Heart left ventricle (tissue), 16 donors: Measurements from ENCODE around the gene GTSE1. TPM values are rescaled to one million over a fixed set of nuclear protein-coding genes. Genes with fewer than 3 reads are reported as not detected.

ENCODE experiments used
- ATAC-seq, 4 donors: fragments of 200-7000 bp; cut with Tn5 transposase; one replicate each; pipeline ENCODE4 v1.9.1; 2020 to 2022; ENCODE audit warnings: moderate library complexity in 4 of 4, mild to moderate bottlenecking in 3 of 4, moderate number of reproducible peaks in 1 of 4
- DNase-seq, 5 donors: peaks; one replicate each; pipeline ENCODE4 v3.0.0-alpha.2; 2020
- H3K27ac ChIP-seq, 12 donors: fragments of 200-600 bp; sonication (generic) in 4 of 12; one replicate each; pipeline versions ENCODE4 v1.5.0 to v1.8.0; 2016 to 2022; ENCODE audit warnings: mild to moderate bottlenecking in 2 of 12
- H3K27me3 ChIP-seq, 9 donors: fragments of 200-600 bp; sonication (generic) in 2 of 9; one replicate each; pipeline versions ENCODE4 v1.5.1 to v1.8.0; 2016 to 2022; ENCODE audit warnings: mild to moderate bottlenecking in 3 of 9
- H3K36me3 ChIP-seq, 9 donors: fragments of 200-600 bp; sonication (generic) in 2 of 9; one replicate each; pipeline versions ENCODE4 v1.5.0 to v1.8.0; 2018 to 2022; ENCODE audit warnings: mild to moderate bottlenecking in 2 of 9
- H3K4me1 ChIP-seq, 12 donors: fragments of 200-600 bp; sonication (generic) in 4 of 12; one replicate each; pipeline versions ENCODE4 v1.5.0 to v1.8.0; 2016 to 2022; ENCODE audit warnings: mild to moderate bottlenecking in 3 of 12
- H3K4me3 ChIP-seq, 12 donors: fragments of 200-600 bp; sonication (generic) in 4 of 12; one replicate each; pipeline versions ENCODE4 v1.5.0 to v1.8.0; 2017 to 2022; ENCODE audit warnings: mild to moderate bottlenecking in 9 of 12, moderate library complexity in 4 of 12
- H3K9me3 ChIP-seq, 12 donors: fragments of 200-600 bp; sonication (generic) in 4 of 12; one replicate each; pipeline versions ENCODE4 v1.5.0 to v1.8.0; 2016 to 2022; ENCODE audit warnings: mild to moderate bottlenecking in 1 of 12
- POLR2A ChIP-seq, 2 donors: fragments of 450-650 bp; IDR thresholded peaks; one replicate each; pipeline ENCODE4 v1.6.1; 2017; ENCODE audit warnings: antibody characterized with exemption in 2 of 2, mild to moderate bottlenecking in 2 of 2, moderate library complexity in 2 of 2
- WGBS, 4 donors: extraction: QIAGEN DNeasy Blood & Tissue Kit in 2 of 4; methylation state at CpG; one replicate each; pipeline versions ENCODE4 v1.1.5 to v1.1.7; 2013 to 2018; 5-methylcytosine and 5-hydroxymethylcytosine counted together
- intact Hi-C, 10 donors: fragments of 100-400 bp; cut with DNase I; formaldehyde crosslinking; loops; one replicate each; pipeline versions ENCODE4 v1.11.1 to v1.14.2; 2022
- polyA plus RNA-seq, 2 donors: library from polyadenylated mRNA; stranded (reverse); fragments of 200-250 nt; gene quantifications; one replicate each; pipeline ENCODE4 v1.2.3, GENCODE V29; 2013
- total RNA-seq, 9 donors: library from RNA; depleted of rRNA in 2 of 9; stranded (reverse); fragments of >200 nt in 2 of 9; fragmentation: NEBNext Ultra II Directional in 3 of 9; extraction: Animal tissue kit (Norgen Biotek cat#: 25700) in 3 of 9; gene quantifications; one replicate each; pipeline versions ENCODE4 v1.1.0 to v1.2.4, GENCODE V29; 2016 to 2023
- TF ChIP-seq, protein P1 (sequence below), 12 donors: fragments of 200-600 bp; sonication (generic) in 4 of 12; IDR thresholded peaks; one replicate each; pipeline versions ENCODE4 v1.5.0 to v1.8.0; 2018 to 2022; ENCODE audit warnings: antibody characterized with exemption in 12 of 12, mild to moderate bottlenecking in 5 of 12
- donor health status: ischemic (EF 13 %, LVEDD 7.1; RV severe dilation, severe dysfunction).
- donor health status: healthy with polysubstance abuse.
- donor health status: DM: no; HTN: yes; CAD: no.
- donor health status: DM: no; HTN: no; CAD: no.
- donor health status: ischemic (EF 25% LVEDD 6.9; RV normal size, moderate dysfunction).
- donor health status: ischemic (EF 25% LVEDD 5.7; RV mildly dilated, moderate dysfunction).
- donor health status: healthy.
- donor health status: DM: yes; HTN: yes; CAD: no.
- donor health status: ischemic (EF 35%, LVEDD 5.7; RV mildly dilated, moderate dysfunction).
- donor health status: nonischemic (EF 11% LVEDD 7.7; RV severe dilation, severe dysfunction).
- donor health status: DM: yes; HTN: yes; CAD: no.
- donor health status: PGD.
- donor health status: ischemic (EF 29% LVEDD 5.4; RV normal size, mild dysfunction).
- donor health status: nonischemic (EF 23%, LVEDD 6.1; RV moderate dilation, normal function).

Gene GTSE1
- total and polyA plus RNA-seq, 11 donors, result 0.19 to 6.9 (median 0.59) TPM; not detected in 1

DNA sequence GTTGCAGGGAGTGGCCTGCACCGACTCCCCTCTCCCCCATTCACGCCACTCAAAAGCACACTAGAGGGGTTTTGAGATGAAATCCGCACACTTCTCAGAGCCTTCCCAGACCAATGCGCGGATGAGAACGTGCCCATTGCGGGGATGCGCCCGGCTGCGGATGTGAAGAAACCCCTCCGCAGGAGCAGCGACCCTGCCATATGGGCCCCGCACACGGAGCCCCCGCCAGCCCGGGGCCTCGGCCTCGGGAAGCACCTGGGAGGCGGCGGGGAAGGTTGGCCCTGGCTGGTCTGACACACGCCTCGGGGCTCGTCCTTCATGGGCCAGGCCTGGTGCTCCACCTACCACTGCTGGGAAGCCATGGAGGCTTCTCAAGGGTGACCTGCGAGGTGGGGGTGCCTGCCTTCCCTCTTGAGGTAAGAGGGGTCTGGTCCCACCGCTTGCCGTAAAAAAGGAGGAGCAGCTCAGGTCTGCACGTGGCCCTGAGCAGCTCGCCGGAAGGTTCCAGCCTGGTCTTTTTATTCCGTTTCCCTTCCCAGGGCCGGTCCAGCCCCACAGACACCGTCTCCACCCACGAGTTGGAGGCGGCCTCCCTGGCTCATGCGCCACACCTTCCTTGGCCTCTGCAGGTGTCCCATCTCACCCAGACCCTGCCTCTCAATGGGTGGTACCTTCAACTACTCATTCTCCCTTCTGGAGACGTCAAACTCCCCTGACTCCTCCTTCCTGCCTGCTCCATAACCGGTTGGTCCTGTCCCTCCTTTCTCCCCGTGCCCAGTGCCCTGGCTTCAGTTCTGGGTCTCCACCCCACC lies 78.2 kb downstream of the GTSE1 start:
- no peak for ATAC-seq
- WGBS, 4 donors, result 91 to 92% (median 91%) methylated on average over 30 to 38 of the region's 38 CpGs
- no peaks in the 10 kb centered on the region for H3K27me3 ChIP-seq
- intact Hi-C loops, result no loop called here
- no peak for TF ChIP-seq POLR2A (IDR thresholded peaks at IDR 0.05)
- TF ChIP-seq, protein P1, sequence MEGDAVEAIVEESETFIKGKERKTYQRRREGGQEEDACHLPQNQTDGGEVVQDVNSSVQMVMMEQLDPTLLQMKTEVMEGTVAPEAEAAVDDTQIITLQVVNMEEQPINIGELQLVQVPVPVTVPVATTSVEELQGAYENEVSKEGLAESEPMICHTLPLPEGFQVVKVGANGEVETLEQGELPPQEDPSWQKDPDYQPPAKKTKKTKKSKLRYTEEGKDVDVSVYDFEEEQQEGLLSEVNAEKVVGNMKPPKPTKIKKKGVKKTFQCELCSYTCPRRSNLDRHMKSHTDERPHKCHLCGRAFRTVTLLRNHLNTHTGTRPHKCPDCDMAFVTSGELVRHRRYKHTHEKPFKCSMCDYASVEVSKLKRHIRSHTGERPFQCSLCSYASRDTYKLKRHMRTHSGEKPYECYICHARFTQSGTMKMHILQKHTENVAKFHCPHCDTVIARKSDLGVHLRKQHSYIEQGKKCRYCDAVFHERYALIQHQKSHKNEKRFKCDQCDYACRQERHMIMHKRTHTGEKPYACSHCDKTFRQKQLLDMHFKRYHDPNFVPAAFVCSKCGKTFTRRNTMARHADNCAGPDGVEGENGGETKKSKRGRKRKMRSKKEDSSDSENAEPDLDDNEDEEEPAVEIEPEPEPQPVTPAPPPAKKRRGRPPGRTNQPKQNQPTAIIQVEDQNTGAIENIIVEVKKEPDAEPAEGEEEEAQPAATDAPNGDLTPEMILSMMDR (IDR thresholded peaks at IDR 0.05), result no peak
- peaks cover 0 to 12% (median 0%) of the 10 kb centered on the region in 12 donors for H3K9me3 ChIP-seq
- H3K27ac ChIP-seq, result no peak overlapping the region
- peak in 1 of 5 donors; percentile 20 for DNase-seq
- H3K4me1 ChIP-seq, result peaks cover 0 to 11% (median 2%) of the 10 kb centered on the region in 12 donors
- no peak overlapping the region for H3K4me3 ChIP-seq
- peaks cover 0 to 4% (median 0%) of the 10 kb centered on the region in 9 donors for H3K36me3 ChIP-seq

DNA sequence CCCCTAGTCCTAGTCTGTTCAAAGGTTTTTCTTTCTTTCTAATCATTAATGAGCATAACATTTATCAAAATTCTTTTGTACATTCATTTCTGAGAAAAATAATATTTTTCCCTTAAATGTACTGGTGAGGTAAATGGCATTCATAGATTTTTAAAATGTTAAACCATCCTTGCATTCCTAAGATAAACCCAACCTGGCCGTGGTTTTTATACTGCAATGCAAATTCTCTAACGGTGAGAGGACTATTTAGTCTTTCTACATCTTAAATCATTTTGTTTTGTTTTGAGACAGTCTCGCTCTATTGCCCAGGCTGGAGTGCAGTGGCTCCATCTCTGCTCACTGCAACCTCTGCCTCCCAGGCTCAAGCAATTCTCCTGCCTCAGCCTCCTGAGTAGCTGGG lies 79.4 kb downstream of the GTSE1 start:
- intact Hi-C loops, result no loop called here
- Histone ChIP-seq H3K4me1 (peaks cover 0 to 11% (median 2%) of the 10 kb centered on the region in 12 donors), H3K27me3 (no peaks in the 10 kb centered on the region), H3K9me3 (peaks cover 0 to 12% (median 0%) of the 10 kb centered on the region in 12 donors), H3K36me3 (peaks cover 0 to 4% (median 0%) of the 10 kb centered on the region in 9 donors), H3K4me3 (no peak overlapping the region), H3K27ac (no peak overlapping the region)
- DNase-seq, result no peak
- ATAC-seq, result no peak
- TF ChIP-seq, protein P1 (IDR thresholded peaks at IDR 0.05), result no peak
- TF ChIP-seq POLR2A (IDR thresholded peaks at IDR 0.05), result no peak
- 95 to 98% (median 96%) methylated on average over 3 of the region's 3 CpGs for WGBS, 4 donors

DNA sequence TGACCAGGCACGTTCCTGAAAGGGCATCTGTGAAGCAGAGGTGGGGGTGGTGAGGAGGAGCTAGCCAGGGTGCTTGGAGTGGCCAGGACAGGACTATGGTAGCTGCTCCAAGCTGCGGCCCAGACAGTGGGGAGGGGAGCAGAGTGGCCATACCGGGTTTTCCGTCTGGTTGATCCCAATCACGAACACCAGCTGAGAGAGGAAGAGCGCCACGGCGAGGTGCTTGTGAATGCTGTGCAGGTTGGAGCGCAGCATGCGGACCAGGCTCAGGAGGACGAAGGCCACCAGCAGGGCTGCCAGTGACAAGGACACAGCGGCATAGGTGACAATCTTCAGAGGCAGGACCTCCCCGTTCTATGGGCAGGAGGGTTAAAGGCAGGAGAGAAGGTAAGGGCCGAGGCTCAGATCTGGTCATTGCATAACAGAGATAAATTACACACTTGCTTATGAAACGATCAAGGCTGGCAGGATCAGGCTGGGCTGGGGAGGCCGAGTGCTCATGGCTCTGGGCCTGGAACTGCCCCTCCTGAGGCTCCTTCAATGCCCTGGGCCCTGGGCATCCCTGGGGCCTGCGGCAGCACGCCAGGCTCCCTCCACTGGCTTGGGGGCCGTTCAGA lies 80.3 kb downstream of the GTSE1 start:
- peak overlapping the region in 4 of 12 donors; percentile 17 to 59 (median 54) for H3K27ac ChIP-seq
- ATAC-seq, result peak in 3 of 4 donors; percentile 31 to 46 (median 43)
- intact Hi-C loops, result no loop called here

More for the DNA sequence above, 80.3 kb downstream of the GTSE1 start:
- no peak overlapping the region for H3K4me3 ChIP-seq
- peaks cover 0 to 12% (median 0%) of the 10 kb centered on the region in 12 donors for H3K9me3 ChIP-seq
- WGBS, 4 donors, result 81 to 87% (median 85%) methylated on average over 18 to 19 of the region's 19 CpGs
- no peaks in the 10 kb centered on the region for H3K27me3 ChIP-seq
- H3K36me3 ChIP-seq, result peaks cover 0 to 4% (median 0%) of the 10 kb centered on the region in 9 donors
- peaks cover 0 to 11% (median 2%) of the 10 kb centered on the region in 12 donors for H3K4me1 ChIP-seq
- DNase-seq, result no peak
- TF ChIP-seq, protein P1 (IDR thresholded peaks at IDR 0.05), result no peak
- no peak for TF ChIP-seq POLR2A (IDR thresholded peaks at IDR 0.05)
